Measurements from ENCODE around the gene HES2.

GRCh38 chr1:6380037-6380436, 39.7 kb downstream of the HES2 start:
- TF ChIP-seq CTCF (IDR thresholded peaks at IDR 0.05), result no peak
- TF ChIP-seq POLR2A (IDR thresholded peaks at IDR 0.05), result no peak
- no peak for TF ChIP-seq POLR2AphosphoS5 (IDR thresholded peaks at IDR 0.05)

All from breast epithelium (tissue), 3 donors.